HG03025 (cell line): ENCODE results near the gene KLC4.
"Not testable (repeated sequence)": the region's sequence is repeated elsewhere in the genome, so short reads cannot be mapped to it uniquely, and the experiment has no call there.

Source experiments
- ATAC-seq: cut with Tn5 transposase; IDR thresholded peaks from one replicate; pipeline ENCODE4 v1.9.1; 2021; ENCODE audit warnings: mild to moderate bottlenecking, moderate library complexity; ENCODE audit not compliant: unreplicated experiment, low FRiP score

The KLC4 gene

GRCh38 chr6:43060755-43061633, 1.6 kb downstream of the KLC4 start:
- no peak for ATAC-seq

GRCh38 chr6:43061861-43062260, 2.4 kb downstream of the KLC4 start:
- no peak for ATAC-seq

GRCh38 chr6:43062818-43063217, 3.4 kb downstream of the KLC4 start:
- ATAC-seq, result no peak

GRCh38 chr6:43070028-43070632, 10.7 kb downstream of the KLC4 start:
- no peak for ATAC-seq

GRCh38 chr6:43074847-43075669, 15.6 kb downstream of the KLC4 start:
- ATAC-seq, result no peak

GRCh38 chr6:43075670-43076463, 16.4 kb downstream of the KLC4 start, which contains the start of gene PTK7:
Gene PTK7, plus strand, starts transcription at chr6:43076314. Its CDS starts 175 bp downstream, at chr6:43076489.
- ATAC-seq, result no peak

GRCh38 chr6:43076464-43077332, 17.3 kb downstream of the KLC4 start:
- ATAC-seq, result no peak

- ATAC-seq, result no peak
These were observed 17.9 kb downstream of the KLC4 start for GRCh38 chr6:43077333-43077809.

- no peak for ATAC-seq
These were observed 18.6 kb downstream of the KLC4 start for GRCh38 chr6:43077981-43078511.

GRCh38 chr6:43078691-43079090, 19.3 kb downstream of the KLC4 start:
- ATAC-seq, result no peak

- no peak for ATAC-seq
These were observed 21.6 kb downstream of the KLC4 start for GRCh38 chr6:43081043-43081442.

GRCh38 chr6:43081922-43082321, 22.5 kb downstream of the KLC4 start:
- ATAC-seq, result not testable (repeated sequence)

- ATAC-seq, result no peak
These were observed 23.6 kb downstream of the KLC4 start for GRCh38 chr6:43082806-43083655.

GRCh38 chr6:43086022-43086658, 26.7 kb downstream of the KLC4 start:
- ATAC-seq, result no peak

GRCh38 chr6:43088654-43089056, 29.2 kb downstream of the KLC4 start:
- ATAC-seq, result no peak

- no peak for ATAC-seq
These were observed 30.0 kb downstream of the KLC4 start for GRCh38 chr6:43089467-43089866.

GRCh38 chr6:43089874-43090558, 30.6 kb downstream of the KLC4 start:
- ATAC-seq, result no peak
